ENCODE results near the gene SNRPD1. TPM values are rescaled to one million over a fixed set of nuclear protein-coding genes. Genes with fewer than 3 reads are reported as not detected.
"Not testable (repeated sequence)": the region's sequence is repeated elsewhere in the genome, so short reads cannot be mapped to it uniquely, and the experiment has no call there.

SNRPD1 gene
- total RNA-seq, 1 donor from 2014 or later: 13.6 TPM

- DNase-seq: no peak
Measured at GRCh38 chr18:21638822-21639221, 26.7 kb downstream of the SNRPD1 start.

GRCh38 chr18:21640375-21640774, 28.3 kb downstream of the SNRPD1 start:
- not testable (repeated sequence) for DNase-seq

DNA sequence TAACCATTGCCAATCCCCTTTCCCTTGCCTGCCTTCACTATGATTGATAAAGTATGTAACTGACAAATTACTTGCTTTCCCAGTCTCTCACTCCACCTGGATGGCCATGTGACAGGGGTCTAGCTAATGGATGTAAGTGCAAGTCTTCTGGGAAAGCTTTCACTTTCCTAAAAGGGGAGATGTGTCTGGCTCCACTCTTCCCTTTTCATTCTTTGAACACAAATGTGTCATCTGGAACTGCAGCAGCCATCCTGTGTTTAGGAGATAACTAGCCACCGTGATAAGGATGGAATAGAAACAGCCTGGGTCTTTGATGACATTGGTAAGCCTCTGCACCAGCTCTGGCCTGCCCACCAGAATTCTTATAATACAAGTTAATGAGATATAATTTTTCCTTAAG, 38.2 kb downstream of the SNRPD1 start:
- no peak for DNase-seq

DNA sequence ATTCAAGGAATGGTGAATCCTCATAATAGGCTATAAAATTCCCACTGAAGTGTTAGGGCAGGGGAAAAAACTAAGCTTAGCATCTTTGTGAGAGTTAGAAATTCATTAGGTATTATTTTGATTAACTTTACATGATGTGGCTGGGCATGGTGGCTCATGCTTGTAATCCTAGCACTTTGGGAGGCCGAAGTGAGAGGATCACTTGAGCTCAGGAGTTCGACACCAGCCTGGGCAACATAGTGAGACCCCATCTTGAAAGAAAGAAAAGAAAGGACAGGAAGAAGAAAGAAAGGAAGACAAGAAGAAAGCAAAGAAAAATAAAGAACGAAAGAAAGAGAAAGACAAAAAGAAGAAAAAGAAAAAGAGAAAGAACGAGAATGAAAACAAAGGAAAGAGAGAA, 40.0 kb downstream of the SNRPD1 start:
- no peak for DNase-seq

DNA sequence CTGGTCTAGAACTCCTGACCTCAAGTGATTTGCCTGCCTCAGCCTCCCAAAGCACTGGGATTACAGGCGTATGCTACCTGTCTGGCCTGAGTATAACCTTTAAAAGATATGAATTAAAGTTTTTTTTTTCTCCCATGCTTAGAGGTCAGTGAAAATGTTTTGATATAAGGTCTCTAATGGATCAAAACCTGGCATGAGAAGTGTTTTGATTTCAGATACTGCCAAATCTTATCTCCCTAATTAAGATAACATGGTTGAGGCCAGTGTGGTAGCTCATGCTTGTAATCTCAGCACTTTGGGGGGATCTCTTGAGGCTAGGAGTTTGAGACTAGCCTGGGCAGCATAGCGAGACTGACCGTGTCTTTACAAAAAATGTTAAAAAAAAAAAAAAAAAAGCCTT, 41.2 kb downstream of the SNRPD1 start:
- no peak for DNase-seq

DNA sequence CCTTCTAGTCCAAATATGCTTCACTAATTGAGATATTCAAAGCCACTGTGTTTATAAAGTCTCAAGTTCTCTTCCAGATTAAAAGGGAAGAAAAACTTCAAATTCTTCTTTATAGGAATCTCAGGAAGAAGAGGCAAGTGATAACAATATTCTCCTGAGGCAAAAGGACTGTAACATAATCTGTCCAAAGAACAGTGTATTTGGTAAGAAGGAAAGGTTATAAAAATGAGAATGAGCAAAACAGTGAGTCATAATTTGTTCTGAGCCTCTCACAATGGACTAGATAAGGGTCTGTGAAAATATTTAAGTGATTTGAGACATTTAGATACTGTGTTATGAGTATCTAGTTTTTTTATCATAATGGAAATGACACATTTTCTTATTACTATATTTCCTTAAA, 44.3 kb downstream of the SNRPD1 start:
- DNase-seq: peak; percentile 39

- no peak for DNase-seq
Measured at GRCh38 chr18:21660078-21660477, 48.0 kb downstream of the SNRPD1 start.

DNA sequence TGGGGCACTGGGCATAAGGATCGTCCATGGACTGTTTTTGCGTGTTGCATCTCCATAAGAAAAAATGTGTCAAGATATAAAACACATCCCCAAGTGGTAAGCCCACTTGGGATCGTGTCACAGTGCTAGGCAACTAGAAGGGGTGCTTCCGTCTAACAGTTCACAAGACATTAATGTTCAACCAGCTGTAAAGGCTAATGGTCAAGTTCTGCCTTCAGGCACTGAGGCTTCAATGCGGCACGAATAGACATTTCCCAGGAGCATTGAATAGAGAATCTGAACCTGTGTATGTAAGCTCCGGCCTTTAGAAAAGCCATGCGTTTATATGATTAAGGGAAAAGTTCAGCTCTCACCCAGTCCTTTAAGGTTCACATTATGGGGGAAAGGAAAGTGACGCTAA, 50.5 kb downstream of the SNRPD1 start:
- DNase-seq: no peak

DNA sequence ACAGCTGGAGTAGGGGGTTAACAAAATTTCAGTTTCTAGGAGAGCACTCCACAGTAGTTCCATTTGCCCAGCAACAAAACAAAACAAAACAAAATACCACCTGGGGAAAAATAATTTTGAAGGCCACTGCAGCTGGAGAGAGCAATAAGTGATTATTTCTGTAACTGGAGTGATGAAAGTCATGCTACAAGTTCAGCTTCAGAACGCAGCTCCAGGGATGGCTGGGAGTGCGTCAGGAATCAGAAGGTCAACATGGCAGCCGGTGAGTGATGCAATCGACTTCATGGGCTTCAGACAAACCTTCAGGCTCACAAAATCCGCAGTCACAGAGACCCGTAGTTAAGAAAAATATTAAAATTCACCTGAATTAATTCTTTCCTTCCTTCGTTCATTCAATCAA, 51.5 kb downstream of the SNRPD1 start:
- no peak for DNase-seq

GRCh38 chr18:21664069-21664468, 52.0 kb downstream of the SNRPD1 start:
- no peak for DNase-seq

DNA sequence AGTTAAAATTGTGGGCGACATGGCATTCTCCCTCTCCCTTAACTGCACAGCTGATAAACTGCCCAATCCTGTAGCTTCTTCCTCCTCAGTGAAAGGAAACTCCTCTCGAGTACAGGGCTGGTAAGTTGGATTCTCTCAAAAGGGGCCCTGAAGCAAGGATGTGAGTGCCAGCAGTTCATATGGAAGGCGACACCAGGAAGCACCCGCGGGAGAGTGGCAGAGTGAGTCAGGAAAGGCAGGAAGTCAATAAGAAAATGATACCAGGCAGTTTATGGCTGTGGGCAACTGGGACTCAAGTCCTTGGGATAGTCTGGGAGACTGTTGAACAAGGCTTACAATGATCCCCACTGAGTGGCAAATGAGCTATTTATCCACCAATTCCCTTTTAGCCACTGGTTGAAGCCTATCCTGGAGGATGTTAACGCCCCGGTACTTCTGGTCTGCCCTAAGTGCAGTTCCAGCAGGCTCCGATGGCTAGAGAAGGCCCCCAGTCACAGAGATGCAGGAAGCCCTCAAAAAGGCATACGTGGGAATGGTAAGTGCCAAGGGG, 57.7 kb downstream of the SNRPD1 start:
- peak; percentile 38 for DNase-seq

DNA sequence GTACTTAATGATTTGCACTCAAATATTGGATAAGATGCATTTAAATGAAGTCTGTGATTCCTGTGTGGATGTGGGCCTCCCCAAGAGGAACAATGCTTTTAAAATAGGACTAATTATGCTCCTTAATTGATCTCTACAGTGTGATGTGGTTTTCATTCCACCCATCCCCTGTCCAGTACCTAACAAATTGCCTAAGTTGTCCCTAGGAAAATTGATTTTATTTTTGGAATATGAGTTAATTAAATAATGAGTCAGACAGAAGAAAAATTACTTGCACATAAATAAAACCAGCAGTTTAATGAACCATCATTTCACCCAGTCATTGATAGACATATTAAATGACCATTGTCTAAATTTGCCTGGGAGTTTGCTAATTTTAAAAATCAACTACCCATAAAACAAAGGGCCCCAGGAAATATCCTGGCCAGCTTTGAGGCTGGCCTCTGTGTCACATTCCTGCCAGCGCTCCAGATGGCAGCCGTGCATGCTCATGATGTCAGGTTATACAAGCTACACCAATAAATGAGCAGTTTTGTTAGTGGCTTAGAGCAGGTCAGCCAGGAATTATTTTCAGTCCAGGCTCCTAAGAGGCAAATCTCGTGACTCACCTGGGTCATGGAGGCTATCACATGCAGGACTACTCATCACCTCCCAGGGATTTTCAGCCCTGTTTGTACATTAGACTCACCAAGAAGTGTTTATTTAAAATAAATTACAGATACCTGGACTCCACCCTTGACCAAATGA, 60.6 kb downstream of the SNRPD1 start:
- DNase-seq: peak; percentile 29

DNA sequence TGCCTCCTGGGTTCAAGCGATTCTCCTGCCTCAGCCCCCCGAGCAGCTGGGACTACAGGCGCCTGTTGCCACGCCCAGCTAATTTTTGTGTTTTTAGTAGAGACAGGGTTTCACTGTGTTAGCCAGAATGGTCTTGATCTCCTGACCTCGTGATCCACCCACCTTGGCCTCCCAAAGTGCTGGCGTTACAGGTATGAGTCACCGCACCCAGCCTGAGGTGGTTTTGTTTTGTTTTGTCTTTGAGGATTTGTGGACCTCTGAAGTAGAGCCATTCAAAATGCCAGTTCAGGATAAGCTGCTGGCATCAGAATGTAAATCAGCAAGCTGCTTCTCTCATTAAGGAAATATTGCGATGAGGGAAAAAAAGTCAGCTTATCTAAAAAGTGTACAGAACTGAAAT, 63.2 kb downstream of the SNRPD1 start:
- not testable (repeated sequence) for DNase-seq

GRCh38 chr18:21678859-21679258, 66.7 kb downstream of the SNRPD1 start:
- peak; percentile 24 for DNase-seq

GRCh38 chr18:21680161-21680560, 68.0 kb downstream of the SNRPD1 start:
- no peak for DNase-seq

DNA sequence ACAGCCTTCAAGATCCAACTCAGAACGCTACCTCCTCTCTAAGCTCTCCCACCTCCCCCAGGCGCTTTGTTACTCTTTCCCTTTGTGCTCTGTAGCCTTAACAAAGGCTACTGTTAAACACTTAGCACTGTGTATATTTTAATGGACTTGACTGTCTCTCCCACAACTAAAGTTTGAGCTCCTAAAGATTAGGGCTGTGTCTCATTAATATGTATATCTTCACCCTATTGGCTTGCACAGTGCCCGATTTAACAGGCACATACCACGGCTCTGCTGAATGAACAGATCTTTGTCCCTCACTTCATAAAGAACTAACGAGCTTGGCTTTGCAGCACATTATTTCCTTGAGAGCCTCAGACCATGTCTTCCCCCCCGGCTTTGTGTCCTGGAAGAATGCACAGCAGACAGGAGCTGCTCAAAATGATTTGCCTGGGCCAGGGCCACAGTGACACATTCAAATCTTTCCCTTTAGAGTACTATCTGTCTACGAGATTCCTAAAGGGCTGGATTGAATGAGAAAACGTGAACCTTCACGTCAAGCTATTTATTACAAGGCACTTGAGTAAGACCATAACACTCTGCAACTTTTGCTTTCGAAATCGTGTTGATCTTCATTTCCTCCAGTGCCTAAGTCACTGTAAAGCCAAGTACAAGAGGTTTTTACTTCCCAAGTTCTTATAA, 70.4 kb downstream of the SNRPD1 start:
- DNase-seq: peak; percentile 51

Other genes starting within 250 kb of the SNRPD1 start
- 15.8 and 20.3 TPM in 2 replicates for gene ESCO1, start 11.6 kb upstream of the SNRPD1 start, total RNA-seq
- gene ABHD3, start 92.5 kb downstream of the SNRPD1 start, total RNA-seq: 6.9 and 7.0 TPM in 2 replicates
- 73.2 and 76.7 TPM in 2 replicates for gene MIB1, start 128.5 kb downstream of the SNRPD1 start, total RNA-seq

All from dermis blood vessel endothelial cell (primary cell).